Body of pancreas (tissue), 4 donors: Measurements from ENCODE around the gene REXO1.

Experiments used
- CTCF ChIP-seq, 7 experiments: fragments of 450-650 bp in 4 of 7; fragments of 200-600 bp in 3 of 7; sonication (generic) in 3 of 7; IDR thresholded peaks; one replicate each; pipeline ENCODE4 v1.5.1; 2016 to 2019; ENCODE audit warnings: antibody characterized with exemption in 7 of 7
- POLR2A ChIP-seq, 3 donors: fragments of 450-650 bp; IDR thresholded peaks; one replicate each; pipeline ENCODE4 v1.6.1; 2016; ENCODE audit warnings: antibody characterized with exemption in 3 of 3, mild to moderate bottlenecking in 2 of 3

- TF ChIP-seq CTCF (IDR thresholded peaks at IDR 0.05): no peak
- no peak for TF ChIP-seq POLR2A (IDR thresholded peaks at IDR 0.05)
Measured at GRCh38 chr19:1854542-1855039, 6.3 kb upstream of the REXO1 start.
